A673 (cell line): ENCODE data around the gene RASGEF1C. TPM values are rescaled to one million over a fixed set of nuclear protein-coding genes. Genes with fewer than 3 reads are reported as not detected.

ENCODE experiments used
- BruUV-seq: library from RNA; stranded (reverse); fragments of 400-500 nt; replicated peaks from 2 replicates; lab custom pipeline; 2021; lab: Mats Ljungman, UMichigan
- CTCF ChIA-PET: fragments of 300-600 bp; sonication (Branson Sonifier 250); formaldehyde crosslinking; loops from one replicate; lab custom pipeline; 2022; ENCODE audit warnings: antibody characterized with exemption; lab: Charles Lee
- POLR2A ChIA-PET: fragments of 300-600 bp; sonication (Branson Sonifier 250); formaldehyde crosslinking; loops from one replicate; lab custom pipeline; 2022; ENCODE audit warnings: antibody characterized with exemption; ENCODE audit not compliant: low non-redundant PET; lab: Charles Lee
- DNase-seq: peaks from one replicate; pipeline ENCODE4 v3.0.0-alpha.2; 2015; ENCODE audit warnings: low spot score
- H3K27ac ChIP-seq: fragments of 200-600 bp; sonication (generic); 2 replicates; pipeline ENCODE4 v1.5.1; 2016; ENCODE audit warnings: mixed run types, low read depth, mild to moderate bottlenecking, mixed read lengths, antibody characterized with exemption, low read length; ENCODE audit not compliant: poor library complexity, severe bottlenecking
- H3K27me3 ChIP-seq: fragments of 200-600 bp; sonication (generic); replicated peaks from 2 replicates; pipeline ENCODE4 v1.6.1; 2017; ENCODE audit warnings: mixed run types, low read depth, mild to moderate bottlenecking, mixed read lengths, antibody characterized with exemption, low read length; ENCODE audit not compliant: insufficient read depth, poor library complexity
- H3K36me3 ChIP-seq: fragments of 200-600 bp; sonication (generic); 2 replicates; pipeline ENCODE4 v1.6.1; 2016; ENCODE audit warnings: mixed run types, mild to moderate bottlenecking, mixed read lengths, antibody characterized with exemption, low read length; ENCODE audit not compliant: insufficient read depth, poor library complexity, severe bottlenecking
- H3K4me1 ChIP-seq: fragments of 200-600 bp; sonication (generic); 2 replicates; pipeline ENCODE4 v1.6.1; 2017; ENCODE audit warnings: mixed run types, mild to moderate bottlenecking, mixed read lengths, antibody characterized with exemption, low read length; ENCODE audit not compliant: insufficient read depth, poor library complexity, severe bottlenecking
- H3K4me3 ChIP-seq: fragments of 200-600 bp; sonication (generic); 2 replicates; pipeline ENCODE4 v1.5.1; 2016; ENCODE audit warnings: low read depth, mixed run types, mild to moderate bottlenecking, mixed read lengths, low read length; ENCODE audit not compliant: poor library complexity, severe bottlenecking
- H3K9me3 ChIP-seq: fragments of 200-600 bp; sonication (generic); 2 replicates; pipeline ENCODE4 v1.6.1; 2016; ENCODE audit warnings: mixed run types, low read depth, mild to moderate bottlenecking, mixed read lengths, antibody characterized with exemption, low read length; ENCODE audit not compliant: poor library complexity, severe bottlenecking
- EZH2 ChIP-seq: fragments of 200-600 bp; sonication (generic); IDR thresholded peaks from 2 replicates; pipeline ENCODE4 v1.6.1; 2017; ENCODE audit warnings: borderline replicate concordance, low read depth, mild to moderate bottlenecking, mixed read lengths, antibody characterized with exemption, low read length; ENCODE audit not compliant: poor library complexity, severe bottlenecking
- intact Hi-C: fragments of 100-400 bp; cut with micrococcal nuclease; formaldehyde crosslinking; loops from one replicate; pipeline ENCODE4 v1.10.0; 2022; ENCODE audit not compliant: unreplicated experiment
- total RNA-seq: library from RNA; stranded (reverse); gene quantifications from 2 replicates; pipeline ENCODE4 v1.2.3, GENCODE V29; 2021
- TF ChIP-seq, protein P1 (sequence below): fragments of 300-800, 200-600 bp; sonication (generic); conservative IDR thresholded peaks from 2 replicates; pipeline ENCODE4 v1.5.1; 2017; ENCODE audit warnings: low read depth, mild to moderate bottlenecking, antibody characterized with exemption, low read length, moderate library complexity, mixed read lengths

The RASGEF1C gene
- total RNA-seq, 1 experiment from 2014 or later = not detected

DNA sequence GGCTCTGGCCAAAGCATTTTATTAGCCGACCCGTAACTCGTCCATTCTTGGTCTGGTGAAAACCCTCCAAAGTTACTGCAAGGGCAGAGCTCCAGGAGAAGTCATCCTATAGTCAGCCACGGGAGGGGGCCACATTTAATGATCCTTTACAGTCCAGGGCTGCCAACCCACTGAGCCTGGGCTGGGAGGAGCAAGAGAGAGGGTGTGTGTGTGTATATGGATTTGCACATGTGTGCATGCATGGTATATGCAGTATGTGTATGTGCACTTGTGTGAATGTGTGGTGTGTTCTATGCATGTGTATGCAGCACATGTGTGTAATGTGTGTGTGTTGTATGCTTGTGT lies 4.2 kb upstream of the RASGEF1C start:
- TF ChIP-seq, protein P1, sequence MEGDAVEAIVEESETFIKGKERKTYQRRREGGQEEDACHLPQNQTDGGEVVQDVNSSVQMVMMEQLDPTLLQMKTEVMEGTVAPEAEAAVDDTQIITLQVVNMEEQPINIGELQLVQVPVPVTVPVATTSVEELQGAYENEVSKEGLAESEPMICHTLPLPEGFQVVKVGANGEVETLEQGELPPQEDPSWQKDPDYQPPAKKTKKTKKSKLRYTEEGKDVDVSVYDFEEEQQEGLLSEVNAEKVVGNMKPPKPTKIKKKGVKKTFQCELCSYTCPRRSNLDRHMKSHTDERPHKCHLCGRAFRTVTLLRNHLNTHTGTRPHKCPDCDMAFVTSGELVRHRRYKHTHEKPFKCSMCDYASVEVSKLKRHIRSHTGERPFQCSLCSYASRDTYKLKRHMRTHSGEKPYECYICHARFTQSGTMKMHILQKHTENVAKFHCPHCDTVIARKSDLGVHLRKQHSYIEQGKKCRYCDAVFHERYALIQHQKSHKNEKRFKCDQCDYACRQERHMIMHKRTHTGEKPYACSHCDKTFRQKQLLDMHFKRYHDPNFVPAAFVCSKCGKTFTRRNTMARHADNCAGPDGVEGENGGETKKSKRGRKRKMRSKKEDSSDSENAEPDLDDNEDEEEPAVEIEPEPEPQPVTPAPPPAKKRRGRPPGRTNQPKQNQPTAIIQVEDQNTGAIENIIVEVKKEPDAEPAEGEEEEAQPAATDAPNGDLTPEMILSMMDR = no peak
- TF ChIP-seq EZH2 = no peak
- Histone ChIP-seq H3K27me3 (no peaks in the 10 kb centered on the region), H3K27ac (no peak overlapping the region), H3K4me3 (no peak overlapping the region), H3K4me1 (peaks cover 3% of the 10 kb centered on the region), H3K9me3 (no peaks in the 10 kb centered on the region), H3K36me3 (no peaks in the 10 kb centered on the region)
- no peak for DNase-seq
- POLR2A ChIA-PET = no interaction called here
- no TSS peak for BruUV-seq
- CTCF ChIA-PET = no interaction called here
- intact Hi-C loops = no loop called here

DNA sequence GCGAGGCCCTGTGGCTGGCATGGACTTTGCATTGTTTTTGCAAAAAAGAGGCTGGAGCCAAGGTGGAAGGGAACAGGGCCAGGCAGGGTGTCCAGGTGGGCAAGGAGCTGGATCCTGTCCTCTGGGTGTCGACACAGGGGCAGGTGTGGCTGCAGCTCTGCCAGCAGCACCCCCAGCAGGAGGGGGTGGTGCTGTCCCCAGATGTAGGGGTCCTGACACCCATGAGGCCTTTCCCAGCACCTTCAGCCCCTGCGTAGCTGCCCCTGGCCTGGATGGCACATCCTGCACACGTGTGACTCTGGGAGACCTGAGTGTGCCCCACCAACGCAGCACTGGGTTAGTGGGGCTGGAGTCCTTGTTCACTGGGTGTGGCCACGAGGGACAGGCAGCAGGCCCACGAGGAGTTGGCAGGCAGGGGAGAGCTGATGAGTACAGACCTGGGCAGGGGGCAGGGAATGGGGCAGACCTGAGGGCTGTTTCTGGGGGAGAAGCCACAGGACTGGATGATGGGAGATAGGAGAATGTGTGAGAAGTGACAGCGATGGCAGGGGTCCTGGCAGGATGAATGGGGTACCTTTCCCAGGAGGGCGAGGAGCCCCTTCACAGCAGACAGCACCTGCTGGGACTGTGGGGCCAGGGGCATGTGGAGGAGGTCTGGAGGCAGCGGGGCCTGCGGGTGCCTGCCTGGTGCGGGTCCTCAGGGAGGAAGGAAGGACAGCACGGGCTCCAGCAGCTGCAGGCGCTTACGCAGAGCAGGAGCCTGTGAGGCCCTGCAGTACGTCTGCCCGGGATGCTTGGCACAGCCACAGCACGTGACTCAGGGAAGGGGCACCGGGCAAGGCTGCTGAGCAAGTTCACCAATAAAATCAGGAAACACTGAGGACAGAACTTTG lies 3.6 kb upstream of the RASGEF1C start:
- ChIA-PET POLR2A (no interaction called here), CTCF (no interaction called here)
- H3K36me3 ChIP-seq = no peaks in the 10 kb centered on the region
- H3K4me3 ChIP-seq = no peak overlapping the region
- no peaks in the 10 kb centered on the region for H3K9me3 ChIP-seq
- intact Hi-C loops = no loop called here
- no peak for DNase-seq
- no peak for TF ChIP-seq EZH2
- TF ChIP-seq, protein P1 = no peak
- H3K27me3 ChIP-seq = no peaks in the 10 kb centered on the region
- H3K4me1 ChIP-seq = peaks cover 5% of the 10 kb centered on the region
- no TSS peak for BruUV-seq
- H3K27ac ChIP-seq = no peak overlapping the region

DNA sequence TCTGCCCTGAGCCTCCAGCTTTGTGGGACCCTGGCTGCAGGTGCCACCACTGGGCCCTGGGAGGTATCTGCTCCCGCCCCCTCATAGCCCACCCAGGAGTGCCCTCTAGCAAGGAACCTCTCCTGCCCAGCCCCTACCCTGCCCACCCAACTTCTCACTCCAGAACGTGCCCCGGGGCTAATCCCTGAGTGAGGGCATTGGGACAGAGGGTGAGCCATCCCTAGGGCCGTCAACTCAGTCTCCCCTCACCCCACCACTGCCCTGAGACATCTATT lies 2.7 kb upstream of the RASGEF1C start:
- Histone ChIP-seq H3K9me3 (no peaks in the 10 kb centered on the region), H3K27me3 (no peaks in the 10 kb centered on the region), H3K36me3 (no peaks in the 10 kb centered on the region), H3K27ac (no peak overlapping the region), H3K4me3 (no peak overlapping the region), H3K4me1 (peaks cover 5% of the 10 kb centered on the region)
- ChIA-PET POLR2A (no interaction called here), CTCF (no interaction called here)
- TF ChIP-seq EZH2 = no peak
- TF ChIP-seq, protein P1 = no peak
- no TSS peak for BruUV-seq
- no peak for DNase-seq
- intact Hi-C loops = no loop called here
